AG04450 (cell line): ENCODE data around the gene ASIC1. TPM values are rescaled to one million over a fixed set of nuclear protein-coding genes. Genes with fewer than 3 reads are reported as not detected.

Source experiments
- CTCF ChIA-PET: fragments of 300-600, 350-600 bp; formaldehyde crosslinking; extraction: SDS; loops from one replicate; lab custom pipeline; 2022; ENCODE audit warnings: antibody characterized with exemption, inconsistent platforms; lab: Charles Lee
- POLR2A ChIA-PET: fragments of 350-600 bp; formaldehyde crosslinking; extraction: SDS; loops from one replicate; lab custom pipeline; 2021; ENCODE audit warnings: antibody characterized with exemption, inconsistent platforms; lab: Yijun Ruan, JAX
- DNase-seq: peaks from one replicate; pipeline ENCODE4 v3.0.0-alpha.2; 2011; ENCODE audit warnings: low read depth, low spot score
- H3K27ac ChIP-seq: one replicate; pipeline ENCODE4 v1.5.1; 2012; ENCODE audit warnings: low read depth, low read length, control low read depth
- H3K27me3 ChIP-seq: one replicate; pipeline ENCODE4 v1.6.0; 2012; ENCODE audit warnings: low read length; ENCODE audit not compliant: control insufficient read depth, insufficient read depth
- H3K4me3 ChIP-seq: 2 replicates; pipeline ENCODE4 v1.5.1; 2011; ENCODE audit warnings: mild to moderate bottlenecking, low read depth, low read length, control low read depth
- H3K9me3 ChIP-seq: 2 replicates; pipeline ENCODE4 v1.5.1; 2012; ENCODE audit warnings: low read length; ENCODE audit not compliant: control insufficient read depth, insufficient read depth
- CTCF ChIP-seq: IDR thresholded peaks from 2 replicates; pipeline ENCODE4 v1.5.1; 2011; ENCODE audit warnings: low read depth, low read length, control low read depth, inconsistent platforms
- polyA plus RNA-seq: library from polyadenylated mRNA; depleted of rRNA; stranded (reverse); fragments of >200 nt; gene quantifications from 2 replicates; pipeline ENCODE4 v1.2.3, GENCODE V29; 2011

Gene ASIC1
- polyA plus RNA-seq, 1 experiment = 9.9 TPM

- DNase-seq = no peak
- Histone ChIP-seq H3K4me3 (no peak overlapping the region), H3K27me3 (peaks cover 36% of the 10 kb centered on the region), H3K27ac (no peak overlapping the region), H3K9me3 (no peaks in the 10 kb centered on the region; the same call in 1 of the 2 replicates)
- TF ChIP-seq CTCF = no peak
- ChIA-PET POLR2A (no interaction called here), CTCF (interaction anchor here (0.6 to 5.9 kb wide), 8 partner anchors 10 to 330 kb away, joined by 3 to 37 read pairs (median 5); partner anchors contain the start of gene RACGAP1)
Measured at GRCh38 chr12:50049254-50050118, 7.9 kb upstream of the ASIC1 start.

- POLR2A ChIA-PET = no interaction called here
- H3K27me3 ChIP-seq = peaks cover 36% of the 10 kb centered on the region
Measured at GRCh38 chr12:50050119-50050385, 7.3 kb upstream of the ASIC1 start.

GRCh38 chr12:50050410-50051098, 6.8 kb upstream of the ASIC1 start:
- no peak for TF ChIP-seq CTCF
- Histone ChIP-seq H3K9me3 (no peaks in the 10 kb centered on the region; the same call in 1 of the 2 replicates), H3K27ac (no peak overlapping the region), H3K27me3 (peaks cover 38% of the 10 kb centered on the region), H3K4me3 (peak overlapping the region; percentile 36)
- no peak for DNase-seq
- CTCF ChIA-PET = interaction anchor here (0.6 to 5.9 kb wide), 8 partner anchors 11 to 328 kb away, joined by 3 to 37 read pairs (median 5); no protein-coding TSS in a partner anchor
- POLR2A ChIA-PET = interaction anchor here (0.6 to 0.7 kb wide), 3 partner anchors 66 to 624 kb away, joined by 3 to 4 read pairs (median 3); partner anchors contain the start of gene NCKAP5L

More at GRCh38 chr12:50050119-50050385, 7.3 kb upstream of the ASIC1 start:
- peak overlapping the region; percentile 36; the same call in 1 of the 2 replicates for H3K4me3 ChIP-seq
- TF ChIP-seq CTCF = no peak
- DNase-seq = no peak
- no peak overlapping the region for H3K27ac ChIP-seq
- CTCF ChIA-PET = interaction anchor here (0.6 to 5.9 kb wide), 9 partner anchors 11 to 329 kb away, joined by 3 to 37 read pairs (median 5); partner anchors contain the start of gene RACGAP1
- no peaks in the 10 kb centered on the region; the same call in 1 of the 2 replicates for H3K9me3 ChIP-seq

- ChIA-PET CTCF (interaction anchor here (1.6 to 5.9 kb wide), 4 partner anchors 12 to 84 kb away, joined by 5 to 37 read pairs (median 13); no protein-coding TSS in a partner anchor), POLR2A (interaction anchor here (0.6 to 0.7 kb wide), 3 partner anchors 67 to 624 kb away, joined by 3 to 4 read pairs (median 3); partner anchors contain the start of gene NCKAP5L)
- no peak overlapping the region for H3K4me3 ChIP-seq
- H3K9me3 ChIP-seq = no peaks in the 10 kb centered on the region; the same call in 1 of the 2 replicates
- H3K27me3 ChIP-seq = peaks cover 41% of the 10 kb centered on the region
- DNase-seq = no peak
- H3K27ac ChIP-seq = no peak overlapping the region
- no peak for TF ChIP-seq CTCF
Measured at GRCh38 chr12:50051101-50051806, 6.1 kb upstream of the ASIC1 start.
